NAMALWA (cell line): ENCODE measurements around the gene PAGR1.
A peak's percentile ranks its signal among the peaks of the same experiment; 100 is the strongest.

Source experiments
- DNase-seq: peaks from one replicate; pipeline ENCODE4 v3.0.0-alpha.2; 2015; ENCODE audit warnings: low spot score

PAGR1 gene

DNA sequence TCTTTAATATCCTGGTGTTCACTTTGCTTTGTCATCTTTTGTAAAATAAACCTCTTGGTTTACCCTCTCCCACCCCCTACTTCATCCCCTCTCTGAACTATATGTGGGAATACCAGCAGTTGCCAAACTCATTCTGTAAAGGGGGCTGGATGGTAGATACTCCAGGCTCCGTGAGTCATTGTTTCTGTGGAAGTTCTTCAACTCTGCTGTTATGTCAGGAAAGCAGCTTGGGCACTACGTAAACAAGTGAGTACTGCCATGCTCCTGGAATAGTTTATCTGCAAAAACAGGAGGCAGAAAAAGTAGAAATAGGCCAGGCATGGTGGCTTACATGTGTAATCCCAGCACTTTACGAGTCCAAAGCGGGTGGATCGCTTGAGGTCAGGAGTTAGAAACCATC lies 21.9 kb downstream of the PAGR1 start:
- no peak for DNase-seq

DNA sequence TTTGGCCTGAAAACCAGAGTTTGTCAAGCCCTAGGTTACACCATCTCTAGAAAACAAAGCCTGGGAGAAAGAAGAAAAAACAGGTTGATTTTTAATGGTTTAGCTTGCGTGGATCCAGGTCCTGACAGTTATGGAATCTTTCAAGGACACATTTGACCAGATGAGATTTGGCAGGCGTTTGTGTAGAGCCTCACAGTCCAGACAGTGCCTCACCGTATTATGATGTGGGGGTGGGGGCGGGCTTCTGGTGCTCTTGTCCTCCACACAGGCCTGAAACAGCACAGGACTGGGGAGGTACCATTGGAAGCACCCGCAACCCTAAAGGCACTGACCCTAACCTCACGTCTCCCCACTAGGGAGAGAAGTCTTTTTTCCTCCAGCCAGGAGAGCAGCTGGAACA lies 23.9 kb downstream of the PAGR1 start:
- DNase-seq: no peak

DNA sequence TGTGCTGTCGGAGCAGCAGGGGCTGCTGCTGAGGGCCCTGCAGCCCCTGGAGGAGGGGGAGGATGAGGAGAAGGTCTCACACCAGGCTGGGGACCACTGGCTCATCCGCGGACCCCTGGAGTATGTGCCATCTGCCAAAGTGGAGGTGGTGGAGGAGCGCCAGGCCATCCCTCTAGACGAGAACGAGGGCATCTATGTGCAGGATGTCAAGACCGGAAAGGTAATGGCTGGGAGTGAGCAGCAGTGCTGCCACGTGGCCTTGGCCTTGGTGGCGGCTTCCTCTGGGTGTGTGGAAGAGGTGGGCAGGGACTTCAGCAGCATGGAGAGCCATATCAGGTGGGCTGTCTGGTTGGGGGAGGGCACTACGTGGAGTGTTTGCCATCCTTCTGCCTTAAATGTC lies 24.3 kb downstream of the PAGR1 start:
- DNase-seq: no peak

DNA sequence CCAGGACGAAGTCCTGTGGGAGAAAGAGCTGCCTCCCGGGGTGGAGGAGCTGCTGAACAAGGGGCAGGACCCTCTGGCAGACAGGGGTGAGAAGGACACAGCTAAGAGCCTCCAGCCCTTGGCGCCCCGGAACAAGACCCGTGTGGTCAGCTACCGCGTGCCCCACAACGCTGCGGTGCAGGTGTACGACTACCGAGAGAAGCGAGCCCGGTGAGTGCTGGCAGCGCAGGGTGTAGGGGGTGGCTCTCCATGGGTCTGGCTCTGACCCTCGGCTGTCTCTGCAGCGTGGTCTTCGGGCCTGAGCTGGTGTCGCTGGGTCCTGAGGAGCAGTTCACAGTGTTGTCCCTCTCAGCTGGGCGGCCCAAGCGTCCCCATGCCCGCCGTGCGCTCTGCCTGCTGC lies 25.7 kb downstream of the PAGR1 start:
- no peak for DNase-seq

DNA sequence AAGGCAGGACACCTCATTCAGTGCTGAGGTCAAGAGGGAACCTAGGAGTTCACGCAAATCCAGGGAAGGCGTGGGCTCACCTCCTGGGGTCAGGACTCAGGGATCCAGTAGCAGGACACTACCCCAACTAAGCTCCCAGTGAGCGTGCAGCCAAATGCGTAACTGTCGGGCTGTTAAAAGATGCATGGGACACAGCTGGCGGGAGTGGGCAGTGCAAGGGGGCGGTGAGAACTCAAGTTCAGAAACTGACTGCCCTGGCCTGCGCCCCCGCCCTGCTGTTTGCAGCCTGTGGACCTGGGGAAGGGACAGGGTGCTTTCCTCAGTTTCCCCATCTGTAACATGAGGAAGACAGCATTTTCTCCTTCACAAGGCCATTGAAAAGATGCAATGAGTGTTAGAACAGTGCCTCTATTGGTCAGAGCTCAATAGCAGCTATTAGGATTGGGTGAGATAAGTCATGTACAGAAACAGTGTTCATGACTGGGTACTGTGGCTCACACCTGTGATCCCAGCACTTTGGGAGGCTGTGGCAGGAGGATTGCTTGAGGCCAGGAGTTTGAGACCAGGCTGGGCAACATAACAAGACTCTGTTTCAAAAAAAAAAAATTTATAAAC lies 26.9 kb downstream of the PAGR1 start:
- peak; percentile 28 for DNase-seq

DNA sequence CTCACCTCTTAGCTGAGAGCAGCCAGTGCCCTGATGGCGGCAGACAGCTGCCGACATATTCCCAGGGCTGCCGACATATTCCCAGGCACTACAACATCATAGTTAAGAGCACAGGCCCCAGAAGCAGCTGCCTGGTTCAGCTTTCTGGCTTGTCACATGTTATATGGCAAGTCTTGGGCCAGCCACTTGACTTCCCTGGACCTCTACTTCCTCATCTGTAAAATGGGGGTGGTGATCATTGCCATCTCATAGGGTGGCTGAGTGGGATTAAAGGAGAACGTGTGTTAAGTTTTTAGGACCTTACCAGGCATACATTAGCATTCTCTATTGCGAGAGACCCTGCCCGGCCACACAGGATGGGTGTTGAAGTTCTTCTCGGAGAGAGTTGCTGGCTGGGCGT lies 28.0 kb downstream of the PAGR1 start:
- DNase-seq: no peak

DNA sequence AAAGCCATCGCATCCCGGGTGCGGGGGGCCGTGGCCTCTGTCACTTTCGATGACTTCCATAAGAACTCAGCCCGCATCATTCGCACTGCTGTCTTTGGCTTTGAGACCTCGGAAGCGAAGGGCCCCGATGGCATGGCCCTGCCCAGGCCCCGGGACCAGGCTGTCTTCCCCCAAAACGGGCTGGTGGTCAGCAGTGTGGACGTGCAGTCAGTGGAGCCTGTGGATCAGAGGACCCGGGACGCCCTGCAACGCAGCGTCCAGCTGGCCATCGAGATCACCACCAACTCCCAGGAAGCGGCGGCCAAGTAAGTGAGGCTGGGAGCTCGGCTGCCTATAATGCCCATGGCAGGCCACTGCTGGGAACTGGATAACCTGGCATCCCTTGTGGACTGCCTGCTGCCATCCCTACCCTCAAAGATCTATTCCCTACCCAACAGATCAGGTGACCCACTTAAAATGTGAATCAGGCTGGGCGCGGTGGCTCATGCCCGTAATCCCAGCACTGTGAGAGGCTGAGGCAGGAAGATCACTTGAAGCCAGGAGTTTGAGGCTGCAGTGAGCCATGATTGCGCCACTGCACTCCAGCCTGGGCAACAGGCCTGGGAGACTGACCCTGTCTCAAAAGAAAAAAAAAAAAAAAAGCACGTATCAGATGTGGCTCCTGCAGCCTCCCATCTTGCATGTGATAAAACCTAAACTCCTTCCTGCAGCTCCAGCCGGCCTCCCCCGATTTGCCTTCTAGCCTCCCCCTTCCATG lies 28.8 kb downstream of the PAGR1 start:
- no peak for DNase-seq

DNA sequence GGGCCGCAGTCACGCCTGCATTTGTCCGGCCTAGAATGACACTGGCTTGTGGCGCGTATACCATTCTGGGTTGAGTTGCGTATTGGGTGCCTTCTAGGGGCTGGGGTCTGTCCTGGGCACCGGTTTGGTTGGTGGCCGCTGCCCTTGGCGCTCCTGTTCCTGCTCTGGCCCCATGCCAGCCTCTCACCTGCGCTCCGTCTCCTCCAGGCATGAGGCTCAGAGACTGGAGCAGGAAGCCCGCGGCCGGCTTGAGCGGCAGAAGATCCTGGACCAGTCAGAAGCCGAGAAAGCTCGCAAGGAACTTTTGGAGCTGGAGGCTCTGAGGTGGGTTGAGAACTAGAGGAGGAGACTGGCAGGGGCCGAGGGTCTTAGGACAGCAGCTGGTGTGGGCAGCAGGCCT lies 29.7 kb downstream of the PAGR1 start:
- DNase-seq: no peak

DNA sequence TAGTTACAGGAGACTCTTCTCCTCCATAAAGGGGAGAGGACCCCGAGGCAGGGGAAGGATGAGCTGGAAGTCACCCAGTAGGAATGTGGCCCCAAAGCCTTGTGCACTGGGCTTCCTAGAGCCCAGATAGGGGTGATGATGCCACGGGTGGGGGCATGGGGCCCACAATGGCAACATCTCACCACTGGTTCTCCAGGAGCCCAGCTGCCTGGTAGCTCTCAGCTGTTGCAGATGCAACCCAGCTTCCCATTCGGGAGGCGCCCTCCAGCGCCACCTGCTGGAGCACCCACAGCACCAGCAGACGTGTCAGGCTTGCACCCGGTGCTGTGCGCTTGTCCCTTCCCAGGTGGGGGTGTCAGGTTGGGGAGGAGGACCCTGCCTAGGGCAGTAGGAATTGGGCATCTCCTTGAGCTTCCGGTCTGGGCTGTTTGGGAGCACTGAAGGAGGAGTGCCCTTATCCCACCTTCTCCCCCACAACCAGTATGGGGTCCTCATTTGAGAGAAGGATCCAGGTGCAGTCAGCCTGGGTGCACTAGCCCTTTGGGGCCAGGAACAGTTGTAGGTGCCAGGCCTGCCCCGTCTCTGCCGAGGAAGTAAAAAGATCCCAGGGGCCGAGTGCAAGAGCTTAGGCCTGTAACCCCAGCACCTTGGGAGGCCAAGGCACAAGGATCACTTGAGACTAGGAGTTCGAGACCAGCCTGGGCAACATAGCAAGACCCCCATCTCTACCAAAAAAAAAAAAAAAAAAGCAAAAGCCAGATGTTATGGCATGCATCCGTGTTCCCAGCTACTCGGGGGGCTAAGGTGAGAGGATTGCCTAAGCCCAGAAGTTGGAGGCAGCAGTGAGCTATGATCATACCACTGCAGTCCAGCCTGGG lies 32.7 kb downstream of the PAGR1 start:
- peak; percentile 76 for DNase-seq

DNA sequence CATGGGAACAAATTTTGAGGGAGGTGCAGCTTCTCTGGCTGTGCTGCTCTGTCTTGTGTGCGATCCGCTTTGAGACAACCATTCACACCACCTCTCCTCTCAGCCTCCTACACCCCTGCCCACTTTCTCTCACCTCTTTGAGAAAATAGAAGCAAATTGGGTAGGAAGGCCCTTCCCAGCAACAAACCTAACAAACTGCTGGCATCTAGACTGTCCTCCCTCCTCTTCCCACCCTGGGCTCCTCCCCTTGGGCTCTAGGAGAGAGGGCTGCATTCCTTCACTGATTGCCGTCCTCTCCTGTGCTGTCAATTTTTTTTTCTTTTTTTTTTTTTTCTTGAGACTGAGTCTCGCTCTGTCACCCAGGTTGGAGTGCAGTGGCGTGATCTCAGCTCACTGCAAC lies 33.6 kb downstream of the PAGR1 start:
- DNase-seq: no peak

DNA sequence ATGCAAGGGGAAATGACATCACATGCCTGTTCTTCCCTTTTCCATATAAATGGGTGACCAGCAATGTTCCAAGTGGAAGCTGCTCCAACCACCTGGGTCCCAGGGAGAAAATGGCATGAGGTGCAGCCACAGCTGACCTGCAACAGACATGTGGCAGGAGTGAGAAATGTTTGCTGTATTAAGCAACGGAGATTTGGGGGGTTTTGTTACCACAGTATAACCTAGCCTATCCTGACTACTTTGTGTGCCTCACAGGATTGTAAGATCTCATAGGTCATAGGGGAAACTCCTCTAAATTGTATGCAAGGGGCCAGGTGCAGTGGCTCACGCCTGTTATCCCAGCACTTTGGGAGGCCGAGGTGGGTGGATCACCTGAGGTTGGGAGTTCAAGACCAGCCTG lies 35.0 kb downstream of the PAGR1 start:
- no peak for DNase-seq

DNA sequence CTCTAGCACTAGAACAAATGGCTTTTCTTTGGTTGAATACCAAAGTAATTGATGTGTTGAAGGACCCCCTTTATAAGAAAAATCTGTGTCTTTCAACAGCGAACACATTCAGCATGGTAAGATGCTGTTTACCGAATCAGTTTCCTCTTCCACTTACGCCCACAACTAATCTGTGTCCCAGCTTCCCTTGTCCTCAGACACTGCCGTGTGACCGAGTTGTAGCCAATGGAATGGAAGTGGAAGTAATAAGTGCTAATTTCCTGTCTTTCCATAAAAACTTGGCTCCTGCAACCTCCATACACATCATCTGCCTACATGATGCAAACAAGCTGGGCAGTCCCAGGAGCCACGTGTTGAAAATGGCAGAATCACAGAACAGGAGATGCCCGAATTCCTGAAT lies 36.7 kb downstream of the PAGR1 start:
- DNase-seq: no peak

DNA sequence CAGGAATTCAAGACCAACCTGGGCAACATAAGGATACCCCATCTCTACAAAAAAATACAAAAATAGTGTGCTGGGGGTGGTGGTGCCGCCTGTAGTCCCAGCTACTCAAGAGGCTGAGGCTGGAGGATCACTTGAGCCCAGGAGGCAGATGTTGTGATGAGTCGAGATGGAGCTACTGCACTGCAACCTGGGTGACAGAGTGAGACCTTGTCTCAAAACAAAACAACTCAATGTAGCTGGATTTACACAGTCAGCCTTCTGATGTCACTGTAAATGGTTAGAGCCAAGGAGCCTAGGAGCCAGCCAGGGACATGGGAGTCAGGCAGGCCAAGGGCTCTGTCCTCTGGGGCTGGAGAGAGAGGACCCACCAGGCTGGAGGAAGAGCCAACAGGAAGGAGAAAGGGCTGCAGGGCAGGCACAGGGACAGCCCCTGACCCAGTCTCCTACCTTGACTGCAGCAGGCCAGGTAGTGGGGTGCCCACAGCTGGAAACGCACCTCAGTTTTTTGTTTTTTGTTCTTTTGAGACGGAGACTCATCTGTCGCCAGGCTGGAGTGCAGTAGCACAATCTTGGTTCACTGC lies 38.7 kb downstream of the PAGR1 start:
- DNase-seq: no peak

DNA sequence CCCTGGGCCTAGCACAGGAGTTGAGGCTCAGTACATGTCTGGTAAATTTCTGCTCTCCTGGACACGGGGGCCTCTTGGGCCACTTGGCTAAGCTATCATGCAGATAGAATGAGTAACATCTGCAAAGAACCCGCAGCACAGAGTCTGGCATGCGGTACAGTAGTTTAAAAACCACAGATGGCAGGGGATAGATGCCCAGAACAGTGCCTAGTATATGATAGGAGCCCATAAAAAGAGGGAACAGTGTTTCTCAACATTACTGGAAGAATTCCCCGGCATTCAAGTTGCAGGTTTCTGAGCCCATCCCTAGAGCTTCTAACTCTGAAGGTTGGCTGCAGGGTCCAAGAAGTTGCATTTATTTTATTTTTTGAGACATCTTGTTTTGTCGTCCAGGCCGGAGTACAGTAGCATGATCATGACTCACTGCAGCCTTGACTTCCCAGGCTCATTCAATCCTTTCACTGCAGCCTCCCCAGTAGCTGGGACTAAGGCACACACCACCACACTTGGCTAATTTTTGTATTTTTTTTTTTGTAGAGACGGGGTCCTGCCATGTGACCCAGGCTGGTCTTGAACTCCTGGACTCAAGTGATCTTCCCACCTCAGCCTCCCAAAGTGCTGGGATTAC lies 41.3 kb downstream of the PAGR1 start:
- DNase-seq: no peak

DNA sequence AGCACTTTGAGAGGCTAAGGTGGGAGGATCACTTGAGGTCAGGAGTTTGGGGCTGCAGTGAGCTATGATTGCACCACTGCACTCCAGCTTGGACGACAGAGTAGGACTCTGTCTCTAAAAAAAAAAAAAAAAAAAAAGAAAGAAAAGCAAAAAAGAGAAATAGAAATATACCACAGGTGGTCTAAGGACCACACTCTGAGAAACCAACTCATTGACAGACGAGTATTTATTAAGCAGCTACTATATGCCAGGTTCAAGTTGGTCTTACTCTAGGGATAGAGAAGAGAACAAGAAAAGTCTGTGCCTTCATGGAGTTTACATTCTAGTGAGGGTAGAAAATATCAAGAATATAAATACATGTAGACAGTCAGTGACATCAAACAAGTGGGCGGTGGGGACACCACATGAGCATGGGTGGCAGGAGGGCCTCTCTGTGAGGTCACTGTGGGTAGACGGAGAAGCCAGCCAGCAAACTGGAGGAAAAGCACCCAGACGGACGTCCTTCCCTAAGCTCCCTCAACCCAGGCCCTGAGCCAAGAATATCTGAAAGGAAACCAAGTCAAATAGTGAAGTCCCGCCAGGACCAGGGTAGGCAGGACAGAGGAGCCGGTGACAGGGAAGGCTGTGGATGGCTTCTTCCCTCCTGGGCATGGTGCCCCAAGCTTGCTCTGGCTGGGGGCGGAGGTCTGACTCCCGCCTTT lies 42.3 kb downstream of the PAGR1 start:
- no peak for DNase-seq

DNA sequence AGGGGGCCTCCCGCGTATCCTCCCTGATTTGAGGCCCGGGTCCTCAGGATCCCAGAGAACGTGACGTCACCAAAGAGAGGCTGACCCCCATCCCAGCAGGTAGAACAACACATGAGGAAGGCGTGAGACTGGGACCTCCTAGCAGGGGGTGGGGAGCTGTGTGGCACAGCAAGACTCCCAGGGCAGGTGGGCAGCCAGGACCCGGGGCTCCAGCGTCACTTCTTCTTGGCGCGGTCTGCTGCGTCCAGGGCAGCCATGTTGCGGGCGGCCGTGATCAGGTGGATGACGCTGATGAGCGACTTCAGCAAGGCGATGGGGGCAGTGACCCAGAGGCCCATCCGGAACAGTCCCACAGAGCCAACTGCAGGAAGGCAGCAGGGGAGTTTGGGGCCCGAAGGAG lies 43.0 kb downstream of the PAGR1 start:
- no peak for DNase-seq

DNA sequence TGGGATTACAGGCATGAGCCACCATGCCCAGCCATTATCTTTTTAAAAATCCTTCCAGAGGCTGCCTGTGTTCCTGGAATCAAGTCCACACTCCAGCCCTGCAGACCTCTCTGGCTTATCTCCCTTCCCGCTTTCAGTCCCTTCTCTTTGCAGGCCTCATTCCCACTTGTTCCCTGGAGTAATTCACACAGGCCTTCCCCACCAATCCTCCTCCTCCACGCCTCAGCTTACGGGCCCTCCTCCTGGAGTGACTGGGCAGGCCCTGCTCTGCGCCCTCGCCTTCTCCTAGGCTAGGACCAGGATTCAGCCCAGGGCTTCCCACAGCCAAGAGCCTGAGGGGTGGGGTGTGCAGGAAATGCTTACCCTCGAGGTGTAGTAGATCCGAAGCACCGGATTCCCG lies 44.3 kb downstream of the PAGR1 start:
- DNase-seq: no peak

DNA sequence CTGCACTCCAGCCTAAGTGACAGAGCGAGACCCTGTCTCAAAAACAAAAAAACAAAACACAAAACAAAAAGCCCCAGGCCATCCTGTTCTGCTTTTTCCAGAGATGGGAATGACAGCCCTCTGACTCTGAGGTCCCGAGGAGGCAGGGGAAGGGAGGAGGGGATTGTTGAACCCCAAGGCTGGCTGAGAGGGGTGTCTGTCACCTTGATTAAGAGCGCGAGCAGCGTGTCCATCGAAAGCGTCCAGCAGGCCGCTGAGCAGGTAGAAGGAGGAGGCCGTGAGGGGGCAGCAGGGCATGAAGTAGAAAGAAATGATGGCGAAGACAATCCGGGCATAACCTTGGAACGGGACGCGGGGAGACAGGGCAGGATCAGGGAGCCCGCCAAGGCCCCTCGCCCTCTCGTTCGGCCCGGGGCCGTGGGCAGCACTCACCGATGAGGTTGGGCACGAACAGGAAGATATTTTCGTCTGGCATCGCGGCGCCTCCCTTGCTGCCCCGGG lies 46.5 kb downstream of the PAGR1 start:
- no peak for DNase-seq

DNA sequence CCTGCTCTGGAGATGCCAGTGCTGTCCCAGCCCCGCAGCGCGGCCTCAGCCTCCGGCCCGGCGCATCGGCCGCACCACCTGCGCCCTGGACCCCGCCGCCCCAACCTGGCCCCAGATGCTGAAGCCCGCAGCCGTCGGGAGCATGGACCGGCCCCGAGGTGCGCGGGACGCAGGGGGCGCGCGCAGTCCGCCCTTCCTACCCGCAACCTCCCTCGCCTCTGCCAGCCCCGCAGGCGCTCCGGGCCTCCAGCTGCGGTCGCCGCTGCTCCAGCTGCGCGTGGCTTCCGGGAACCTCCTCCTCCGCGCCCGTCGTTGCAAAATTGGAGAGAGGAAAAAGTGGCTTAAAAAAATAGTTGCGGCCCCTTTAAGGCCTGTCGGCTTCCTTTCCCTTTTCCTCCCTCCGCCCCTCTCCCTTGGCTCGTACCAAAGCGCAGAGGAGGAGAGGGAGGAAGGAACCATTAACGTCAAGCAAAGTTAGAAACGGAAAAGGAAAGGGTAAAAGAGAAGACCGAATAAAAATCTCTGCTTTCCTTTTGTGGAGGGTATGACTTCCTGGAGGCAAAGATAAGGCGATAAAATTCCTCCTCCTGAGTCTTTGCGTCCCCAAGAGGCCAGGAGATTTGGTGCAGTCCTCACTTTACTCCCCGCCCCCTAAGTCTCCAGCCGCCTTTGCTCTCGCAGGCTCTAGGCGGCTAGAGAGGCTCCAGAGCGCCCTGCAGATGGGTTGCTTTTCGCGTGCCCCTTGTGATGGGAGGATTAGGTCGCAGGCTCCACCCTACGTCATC lies 47.1 kb downstream of the PAGR1 start, which contains the start of gene CDIPT:
Gene CDIPT (minus strand): TSS at position 343 of the 785 bp plus-strand sequence. CDS start 369 bp downstream, outside the sequence.
- DNase-seq: peak; percentile 98

DNA sequence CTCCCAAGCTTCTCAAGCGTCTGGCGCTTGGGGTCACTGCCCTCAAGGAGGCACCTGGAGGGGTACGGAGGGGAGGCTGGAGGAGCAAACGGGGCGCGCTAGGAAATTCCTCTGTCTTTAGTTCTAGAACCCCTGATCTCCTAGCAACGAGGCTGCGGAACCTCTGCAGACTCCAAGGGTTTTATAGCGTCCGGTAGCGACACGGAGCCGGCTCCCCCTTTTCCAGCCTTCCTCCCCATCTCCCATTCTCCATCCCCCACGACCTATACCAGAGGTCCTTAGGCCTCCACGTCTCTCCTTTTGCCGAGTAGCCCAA lies 47.7 kb downstream of the PAGR1 start:
- DNase-seq: no peak

DNA sequence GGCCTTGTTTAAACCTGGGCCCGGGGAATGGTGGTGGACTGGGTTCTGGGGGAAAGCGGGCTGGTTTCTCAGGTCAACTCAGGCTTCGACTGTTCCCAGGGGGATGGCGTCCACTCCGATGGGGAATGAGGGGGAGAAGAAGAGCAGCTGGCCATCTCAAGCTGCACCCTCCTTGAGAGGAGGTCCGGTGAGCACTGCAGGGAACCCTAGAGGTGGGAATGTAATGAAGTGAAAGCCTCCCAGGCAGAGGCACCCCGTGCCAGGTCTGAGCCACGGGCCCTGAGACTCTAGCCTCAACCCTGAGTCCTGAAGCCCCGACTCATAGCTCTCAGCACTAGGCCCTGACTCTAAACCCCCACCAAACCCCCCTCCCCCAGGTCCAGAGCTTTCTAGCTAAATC lies 48.3 kb downstream of the PAGR1 start:
- DNase-seq: no peak
